ENCODE measurements around the gene ELOVL6. TPM values are rescaled to one million over a fixed set of nuclear protein-coding genes. Genes with fewer than 3 reads are reported as not detected.
A peak's percentile ranks its signal among the peaks of the same experiment; 100 is the strongest.

Gene ELOVL6
- total and polyA plus RNA-seq, 3 donors from 2014 or later, result 1.3 to 3.5 (median 1.5) TPM

DNA sequence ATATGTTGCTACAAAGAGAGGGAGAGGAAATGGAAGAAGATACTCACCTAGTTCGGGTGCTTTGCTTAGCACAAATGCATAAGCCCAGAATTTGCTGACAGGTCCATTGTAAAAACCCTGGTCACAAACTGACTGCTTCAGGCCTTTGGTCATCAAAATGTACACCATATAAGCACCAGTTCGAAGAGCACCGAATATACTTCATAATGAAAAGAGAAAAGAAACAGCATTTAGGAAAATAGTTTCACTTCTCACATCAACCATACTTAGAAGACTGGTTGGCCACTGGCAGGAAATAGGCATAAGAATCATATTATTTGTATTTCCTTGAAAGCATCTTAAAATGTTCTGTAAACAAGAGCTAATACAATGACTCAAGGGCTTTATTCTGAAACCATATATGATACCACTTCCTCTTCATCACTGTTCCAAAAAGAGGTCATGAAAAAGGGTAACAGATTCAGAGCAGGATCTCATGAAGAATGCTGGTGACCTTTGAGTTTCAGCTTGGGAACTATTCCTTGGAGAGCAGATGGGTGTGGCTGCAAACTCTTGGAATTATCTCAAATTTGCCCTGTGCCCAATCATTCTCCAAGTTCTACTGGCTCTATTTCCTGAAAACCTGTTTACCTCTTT is 138.7 kb downstream of the ELOVL6 start:
- no peak for DNase-seq
- Histone ChIP-seq H3K9me3 (no peaks in the 10 kb centered on the region), H3K4me1 (no peaks in the 10 kb centered on the region), H3K4me3 (no peak overlapping the region), H3K27me3 (no peaks in the 10 kb centered on the region), H3K27ac (no peak overlapping the region), H3K36me3 (ENCODE audit: low read depth, missing control alignments) (no peaks in the 10 kb centered on the region)
- 67 to 82% methylated on average over 3 of the region's 3 CpGs for WGBS, 2 donors
- TF ChIP-seq CTCF (IDR thresholded peaks at IDR 0.05) (no peak), POLR2A (IDR thresholded peaks at IDR 0.05) (no peak)
- intact Hi-C loops (cut with DNase I; ENCODE audit: low total_unique reads), result loop anchor here (10.0 kb wide), 1 partner anchor 155 kb away; no protein-coding TSS in a partner anchor

DNA sequence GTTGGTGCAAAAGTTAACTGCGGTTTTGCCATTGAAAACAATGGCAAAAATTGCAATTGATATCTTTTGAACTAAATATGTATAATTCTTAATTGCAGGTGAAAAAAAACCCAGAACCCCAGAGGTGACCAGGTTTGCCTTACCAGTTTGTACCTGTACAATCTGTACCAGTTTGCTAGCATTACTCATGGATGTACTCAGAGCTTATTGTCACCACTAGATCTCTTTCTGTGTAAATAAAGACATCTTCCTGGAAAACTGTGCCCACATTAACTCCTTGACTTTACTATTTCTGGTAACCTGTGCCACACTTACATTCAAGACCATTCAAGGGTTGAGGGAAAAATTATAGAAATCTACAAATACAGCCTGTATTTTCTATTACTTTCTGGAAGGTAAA is 139.7 kb downstream of the ELOVL6 start:
- WGBS, 2 donors, result 100% methylated on average over 1 of the region's 1 CpG

GRCh38 chr4:110055158-110055768 is 143.2 kb downstream of the ELOVL6 start:
- intact Hi-C loops (cut with DNase I; ENCODE audit: low total_unique reads), result loop anchor here (10.0 kb wide), 1 partner anchor 160 kb away; no protein-coding TSS in a partner anchor
- TF ChIP-seq POLR2A (IDR thresholded peaks at IDR 0.05) (no peak), CTCF (IDR thresholded peaks at IDR 0.05) (no peak)
- Histone ChIP-seq H3K27ac (no peak overlapping the region), H3K36me3 (ENCODE audit: low read depth, missing control alignments) (no peaks in the 10 kb centered on the region), H3K4me1 (no peaks in the 10 kb centered on the region), H3K4me3 (no peak overlapping the region), H3K27me3 (no peaks in the 10 kb centered on the region), H3K9me3 (no peaks in the 10 kb centered on the region)
- 58 to 87% methylated on average over 3 of the region's 3 CpGs for WGBS, 2 donors
- DNase-seq, result no peak

More for the DNA sequence above, 139.7 kb downstream of the ELOVL6 start:
- Histone ChIP-seq H3K4me3 (no peak overlapping the region), H3K4me1 (no peaks in the 10 kb centered on the region), H3K27ac (no peak overlapping the region), H3K9me3 (no peaks in the 10 kb centered on the region), H3K27me3 (no peaks in the 10 kb centered on the region), H3K36me3 (ENCODE audit: low read depth, missing control alignments) (no peaks in the 10 kb centered on the region)
- intact Hi-C loops (cut with DNase I; ENCODE audit: low total_unique reads), result loop anchor here (10.0 kb wide), 1 partner anchor 156 kb away; no protein-coding TSS in a partner anchor
- TF ChIP-seq POLR2A (IDR thresholded peaks at IDR 0.05) (no peak), CTCF (IDR thresholded peaks at IDR 0.05) (no peak)
- no peak for DNase-seq

DNA sequence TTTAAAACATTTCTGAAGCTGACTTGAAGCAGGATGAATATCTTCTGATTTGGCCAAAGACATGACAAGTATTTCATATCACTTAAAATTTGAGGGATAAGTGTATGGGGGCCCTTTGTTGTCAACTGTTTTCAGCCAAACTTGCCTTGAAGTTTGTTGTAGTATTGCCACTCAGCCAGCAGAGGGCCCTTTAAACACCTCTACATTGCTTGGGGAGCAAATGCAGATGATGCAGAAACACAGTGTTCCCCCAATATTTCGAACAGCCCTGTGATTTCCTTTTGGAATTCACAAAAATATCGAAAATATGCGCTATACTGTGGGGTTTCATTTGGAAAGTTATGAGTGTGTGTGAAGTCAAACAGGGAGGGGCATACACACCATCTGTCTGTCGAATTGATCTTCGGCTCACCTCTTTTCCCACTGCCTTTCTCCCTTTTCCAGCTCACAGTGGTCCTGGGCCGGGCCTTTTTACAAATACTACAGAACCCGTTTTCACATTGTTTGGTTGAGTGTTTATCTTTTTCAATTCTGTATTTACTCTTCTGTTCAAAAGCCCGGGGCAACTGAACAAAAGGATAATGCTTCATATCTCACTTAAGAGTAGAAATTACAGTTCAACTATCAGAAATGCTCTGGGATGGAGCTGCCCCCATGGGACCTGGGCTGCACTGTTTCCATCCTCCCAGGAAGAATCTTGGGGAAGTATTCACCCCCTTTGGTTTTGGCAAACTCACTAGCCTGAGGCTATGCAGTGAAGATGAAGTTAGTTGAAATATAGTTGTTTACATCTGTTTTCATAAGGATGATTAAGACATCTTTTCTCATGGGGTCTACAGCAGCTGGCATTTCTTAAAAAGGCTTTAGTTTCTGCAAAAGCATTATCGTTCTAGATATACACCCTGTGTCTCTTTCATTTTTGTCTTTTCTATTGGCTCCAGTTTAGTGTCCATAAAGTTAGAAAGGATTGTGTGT is 148.2 kb downstream of the ELOVL6 start:
- Histone ChIP-seq H3K4me3 (no peak overlapping the region), H3K27ac (no peak overlapping the region), H3K27me3 (no peaks in the 10 kb centered on the region), H3K9me3 (no peaks in the 10 kb centered on the region), H3K36me3 (ENCODE audit: low read depth, missing control alignments) (no peaks in the 10 kb centered on the region), H3K4me1 (no peaks in the 10 kb centered on the region)
- 51 to 59% methylated on average over 9 of the region's 9 CpGs for WGBS, 2 donors
- TF ChIP-seq POLR2A (IDR thresholded peaks at IDR 0.05) (no peak), CTCF (IDR thresholded peaks at IDR 0.05) (peak in 2 of 3 experiments; percentile 57 to 59)
- intact Hi-C loops (cut with DNase I; ENCODE audit: low total_unique reads), result loop anchor here (10.0 kb wide), 1 partner anchor 165 kb away; no protein-coding TSS in a partner anchor
- DNase-seq, result peak; percentile 54

All from testis (tissue), 3 donors.